Type B pancreatic cell (in vitro differentiated cells): ENCODE measurements around the gene BATF. TPM values are rescaled to one million over a fixed set of nuclear protein-coding genes. Genes with fewer than 3 reads are reported as not detected.

Experiments
- DNase-seq: peaks from one replicate; pipeline ENCODE4 v3.0.0; 2021; ENCODE audit warnings: mixed read lengths; ENCODE audit not compliant: unreplicated experiment; ENCODE audit errors: extremely low spot score
- H3K27ac Mint-ChIP-seq: 2 replicates; pipeline ENCODE4 v1.8.0; 2021; ENCODE audit warnings: mild to moderate bottlenecking, mixed read lengths
- H3K27me3 Mint-ChIP-seq: 2 replicates; pipeline ENCODE4 v1.8.0; 2021; ENCODE audit warnings: mixed read lengths
- H3K36me3 Mint-ChIP-seq: 2 replicates; pipeline ENCODE4 v1.8.0; 2021; ENCODE audit warnings: mixed read lengths
- H3K4me1 Mint-ChIP-seq: one replicate; pipeline ENCODE4 v1.8.0; 2021; ENCODE audit warnings: mixed read lengths; ENCODE audit not compliant: unreplicated experiment
- H3K4me3 Mint-ChIP-seq: 2 replicates; pipeline ENCODE4 v1.8.0; 2021; ENCODE audit warnings: mild to moderate bottlenecking, mixed read lengths
- H3K9me3 Mint-ChIP-seq: 2 replicates; pipeline ENCODE4 v1.8.0; 2021; ENCODE audit warnings: mixed read lengths
- total RNA-seq: library from RNA; stranded (reverse); gene quantifications from 2 replicates; pipeline ENCODE4 v1.2.1, GENCODE V29; 2021; ENCODE audit warnings: low replicate concordance
- TF ChIP-seq, protein P1 (sequence below): fragments of 200-600 bp; sonication (generic); conservative IDR thresholded peaks from 2 replicates; pipeline ENCODE4 v1.5.0; 2021; ENCODE audit warnings: antibody characterized with exemption, mild to moderate bottlenecking

The BATF gene
- total RNA-seq, 1 donor from 2014 or later = 2.6 TPM

DNA sequence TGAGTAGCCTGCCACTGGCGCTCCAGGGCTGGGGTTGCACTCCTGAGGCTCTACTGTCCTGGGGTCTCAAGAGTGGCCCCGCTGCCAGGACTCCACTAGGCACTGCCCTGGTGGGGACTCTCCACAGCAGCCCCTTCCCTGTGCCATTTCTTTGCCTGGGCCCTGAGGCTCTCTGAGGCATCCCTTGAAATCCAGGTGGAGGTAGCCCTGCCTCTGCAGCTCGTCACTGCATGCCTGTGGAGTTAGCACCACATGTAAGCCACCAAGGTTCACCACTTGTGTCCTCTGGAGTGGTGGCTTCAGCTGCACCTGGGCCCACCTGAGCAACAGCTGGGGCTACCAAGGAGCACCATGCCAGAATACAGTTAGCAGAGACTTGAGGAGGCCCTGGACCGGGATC lies 39.9 kb upstream of the BATF start:
- Mint-ChIP-seq H3K36me3 (no peaks in the 10 kb centered on the region), H3K9me3 (no peaks in the 10 kb centered on the region), H3K4me1 (peaks cover 5% of the 10 kb centered on the region), H3K27me3 (no peaks in the 10 kb centered on the region), H3K4me3 (no peak overlapping the region), H3K27ac (no peak overlapping the region)
- no peak for DNase-seq
- TF ChIP-seq, protein P1, sequence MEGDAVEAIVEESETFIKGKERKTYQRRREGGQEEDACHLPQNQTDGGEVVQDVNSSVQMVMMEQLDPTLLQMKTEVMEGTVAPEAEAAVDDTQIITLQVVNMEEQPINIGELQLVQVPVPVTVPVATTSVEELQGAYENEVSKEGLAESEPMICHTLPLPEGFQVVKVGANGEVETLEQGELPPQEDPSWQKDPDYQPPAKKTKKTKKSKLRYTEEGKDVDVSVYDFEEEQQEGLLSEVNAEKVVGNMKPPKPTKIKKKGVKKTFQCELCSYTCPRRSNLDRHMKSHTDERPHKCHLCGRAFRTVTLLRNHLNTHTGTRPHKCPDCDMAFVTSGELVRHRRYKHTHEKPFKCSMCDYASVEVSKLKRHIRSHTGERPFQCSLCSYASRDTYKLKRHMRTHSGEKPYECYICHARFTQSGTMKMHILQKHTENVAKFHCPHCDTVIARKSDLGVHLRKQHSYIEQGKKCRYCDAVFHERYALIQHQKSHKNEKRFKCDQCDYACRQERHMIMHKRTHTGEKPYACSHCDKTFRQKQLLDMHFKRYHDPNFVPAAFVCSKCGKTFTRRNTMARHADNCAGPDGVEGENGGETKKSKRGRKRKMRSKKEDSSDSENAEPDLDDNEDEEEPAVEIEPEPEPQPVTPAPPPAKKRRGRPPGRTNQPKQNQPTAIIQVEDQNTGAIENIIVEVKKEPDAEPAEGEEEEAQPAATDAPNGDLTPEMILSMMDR = no peak

DNA sequence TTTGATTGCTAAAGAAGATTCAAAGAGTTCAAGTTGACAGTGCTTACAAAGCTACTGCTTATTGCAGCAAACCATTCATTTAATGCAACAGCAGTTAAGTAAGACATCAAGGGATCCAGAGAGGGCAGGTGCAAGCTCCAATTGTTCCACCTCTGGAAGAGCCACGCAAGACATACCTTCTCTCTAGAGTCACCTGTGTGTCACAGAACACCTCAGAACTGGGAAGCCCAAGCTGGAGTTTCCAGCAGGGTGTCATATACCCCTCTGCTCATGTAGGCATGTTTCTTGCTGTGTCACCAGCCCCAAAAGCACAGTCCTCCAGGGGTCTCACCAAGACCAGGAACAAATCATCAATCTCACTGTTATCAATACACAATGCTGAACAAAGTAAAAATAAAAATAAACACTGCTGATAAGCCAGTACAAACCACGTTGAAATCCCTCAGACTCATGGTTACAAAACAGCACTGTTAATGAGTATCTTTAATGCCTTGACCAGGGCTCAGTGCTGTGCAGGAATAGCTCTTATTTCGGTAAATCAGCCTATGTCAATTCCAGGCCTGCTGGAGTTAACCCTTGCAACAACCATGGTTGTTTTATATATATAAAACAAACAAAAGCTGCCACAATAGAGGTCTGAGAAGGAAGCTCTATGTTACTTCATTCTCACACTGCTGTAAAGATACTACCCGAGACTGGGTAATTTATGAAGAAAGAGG lies 37.4 kb upstream of the BATF start:
- Mint-ChIP-seq H3K27me3 (peaks cover 2% of the 10 kb centered on the region), H3K4me1 (peaks cover 7% of the 10 kb centered on the region), H3K36me3 (no peaks in the 10 kb centered on the region), H3K4me3 (no peak overlapping the region), H3K9me3 (no peaks in the 10 kb centered on the region), H3K27ac (no peak overlapping the region)
- no peak for DNase-seq
- TF ChIP-seq, protein P1 = no peak

- Mint-ChIP-seq H3K27ac (no peak overlapping the region), H3K4me1 (peaks cover 4% of the 10 kb centered on the region), H3K4me3 (no peak overlapping the region), H3K9me3 (no peaks in the 10 kb centered on the region), H3K36me3 (no peaks in the 10 kb centered on the region), H3K27me3 (peaks cover 2% of the 10 kb centered on the region)
- DNase-seq = no peak
- TF ChIP-seq, protein P1 = no peak
Measured at GRCh38 chr14:75486318-75486717, 36.0 kb upstream of the BATF start.

- H3K9me3 Mint-ChIP-seq = no peaks in the 10 kb centered on the region
- DNase-seq = no peak
- peaks cover 4% of the 10 kb centered on the region for H3K4me1 Mint-ChIP-seq
- TF ChIP-seq, protein P1 = no peak
- no peak overlapping the region for H3K4me3 Mint-ChIP-seq
- no peak overlapping the region for H3K27ac Mint-ChIP-seq
- no peaks in the 10 kb centered on the region for H3K36me3 Mint-ChIP-seq
- peaks cover 2% of the 10 kb centered on the region for H3K27me3 Mint-ChIP-seq
Measured at GRCh38 chr14:75487155-75487671, 35.1 kb upstream of the BATF start.

DNA sequence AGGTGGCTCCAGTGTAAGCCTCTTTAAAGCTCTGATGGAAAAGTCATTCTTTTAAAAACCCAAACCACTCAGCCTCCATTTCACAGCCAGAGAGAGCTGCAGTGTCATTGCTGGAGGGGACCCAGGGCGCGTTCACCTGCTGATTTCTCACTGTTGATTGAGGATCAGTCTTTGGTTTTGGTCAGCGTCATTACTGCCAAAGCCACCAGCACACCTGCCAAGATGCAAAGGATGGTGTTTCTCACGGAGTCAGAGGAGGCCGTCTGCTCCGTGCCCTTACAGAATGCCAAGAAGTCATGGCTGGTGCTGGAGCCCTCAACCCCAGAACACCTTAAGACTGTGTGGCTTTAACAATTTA lies 32.8 kb upstream of the BATF start:
- no peaks in the 10 kb centered on the region for H3K9me3 Mint-ChIP-seq
- H3K36me3 Mint-ChIP-seq = no peaks in the 10 kb centered on the region
- TF ChIP-seq, protein P1 = no peak
- no peak overlapping the region for H3K27ac Mint-ChIP-seq
- H3K4me1 Mint-ChIP-seq = peaks cover 10% of the 10 kb centered on the region
- DNase-seq = no peak
- H3K27me3 Mint-ChIP-seq = peaks cover 2% of the 10 kb centered on the region
- no peak overlapping the region for H3K4me3 Mint-ChIP-seq
